GM18499 (cell line): Measurements from ENCODE around the gene SLC7A6OS.

ENCODE experiments used
- ATAC-seq: cut with Tn5 transposase; IDR thresholded peaks from one replicate; pipeline ENCODE4 v1.9.1; 2021; ENCODE audit warnings: moderate number of reproducible peaks; ENCODE audit not compliant: insufficient read depth, unreplicated experiment

SLC7A6OS gene

GRCh38 chr16:68310774-68311511 lies at the start of gene SLC7A6OS, which contains the start of gene PRMT7:
SLC7A6OS (minus strand) TSS chr16:68310946; CDS start chr16:68310926, 20 bp downstream.
PRMT7 (plus strand) TSS chr16:68311019; CDS start chr16:68315980, 4,961 bp downstream.
- peak; percentile 78 for ATAC-seq

- no peak for ATAC-seq
Measured at GRCh38 chr16:68359398-68360191, 48.8 kb upstream of the SLC7A6OS start.

GRCh38 chr16:68358951-68359350 lies 48.2 kb upstream of the SLC7A6OS start:
- ATAC-seq, result no peak

- no peak for ATAC-seq
Measured at GRCh38 chr16:68357923-68358322, 47.2 kb upstream of the SLC7A6OS start.

GRCh38 chr16:68357521-68357922 lies 46.8 kb upstream of the SLC7A6OS start:
- no peak for ATAC-seq

GRCh38 chr16:68356919-68357286 lies 46.2 kb upstream of the SLC7A6OS start:
- ATAC-seq, result no peak

GRCh38 chr16:68356249-68356918 lies 45.6 kb upstream of the SLC7A6OS start:
- ATAC-seq, result no peak

- ATAC-seq, result no peak
Measured at GRCh38 chr16:68355447-68356248, 44.9 kb upstream of the SLC7A6OS start.

- no peak for ATAC-seq
Measured at GRCh38 chr16:68354816-68355215, 44.1 kb upstream of the SLC7A6OS start.

GRCh38 chr16:68353366-68353765 lies 42.6 kb upstream of the SLC7A6OS start:
- ATAC-seq, result no peak

- ATAC-seq, result no peak
Measured at GRCh38 chr16:68351991-68352431, 41.3 kb upstream of the SLC7A6OS start.

- no peak for ATAC-seq
Measured at GRCh38 chr16:68351463-68351862, 40.7 kb upstream of the SLC7A6OS start.

- ATAC-seq, result no peak
Measured at GRCh38 chr16:68350813-68351350, 40.1 kb upstream of the SLC7A6OS start.

- no peak for ATAC-seq
Measured at GRCh38 chr16:68349838-68350410, 39.2 kb upstream of the SLC7A6OS start.

- no peak for ATAC-seq
Measured at GRCh38 chr16:68348639-68349445, 38.1 kb upstream of the SLC7A6OS start.

GRCh38 chr16:68347605-68348004 lies 36.9 kb upstream of the SLC7A6OS start:
- no peak for ATAC-seq

- no peak for ATAC-seq
Measured at GRCh38 chr16:68346892-68347480, 36.2 kb upstream of the SLC7A6OS start.

- no peak for ATAC-seq
Measured at GRCh38 chr16:68345958-68346635, 35.4 kb upstream of the SLC7A6OS start.
